ENCODE measurements around the gene ARID1B.

DNA sequence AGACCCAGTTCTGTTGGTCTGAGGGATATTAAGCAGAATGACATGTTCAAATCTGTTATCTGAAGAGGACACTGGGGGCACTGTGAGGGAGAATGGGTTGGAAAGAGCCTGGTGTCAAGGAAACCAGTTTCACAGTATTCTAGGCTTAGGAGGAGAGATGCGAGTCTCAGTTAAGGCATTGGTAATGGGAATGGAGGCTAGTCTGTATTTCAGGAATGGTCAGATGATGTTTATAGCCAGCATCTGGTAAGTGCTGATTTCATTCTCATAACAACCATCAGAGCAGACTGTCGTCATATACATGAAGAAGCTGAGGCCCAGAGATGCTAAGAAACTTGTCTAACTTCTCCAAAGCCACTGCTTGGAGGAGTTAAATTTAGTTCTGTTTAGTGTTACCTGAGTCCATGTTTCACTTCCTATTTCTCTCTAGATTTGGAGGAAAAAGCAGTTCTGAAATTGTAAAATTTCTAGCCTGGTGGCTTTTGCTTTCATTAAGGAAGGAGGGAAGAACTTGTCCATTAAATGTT, 242.0 kb downstream of the ARID1B start:
- TF ChIP-seq JUND (CRISPR knock-in tag; IDR thresholded peaks at IDR 0.05) (no peak), ETV5 (CRISPR knock-in tag; IDR thresholded peaks at IDR 0.05; ENCODE audit: borderline replicate concordance) (no peak), CTCF (CRISPR knock-in tag; IDR thresholded peaks at IDR 0.05) (no peak), ARNT2 (CRISPR knock-in tag; IDR thresholded peaks at IDR 0.05; ENCODE audit: low read depth) (no peak), ATRX (CRISPR knock-in tag; IDR thresholded peaks at IDR 0.05; ENCODE audit: borderline replicate concordance) (no peak), MED8 (CRISPR knock-in tag; IDR thresholded peaks at IDR 0.05; ENCODE audit: insufficient replicate concordance) (no peak), CHD4 (IDR thresholded peaks at IDR 0.05; ENCODE audit: borderline replicate concordance, low read length) (no peak), ZKSCAN8 (CRISPR knock-in tag; IDR thresholded peaks at IDR 0.05; ENCODE audit: borderline replicate concordance) (no peak), ZNF282 (IDR thresholded peaks at IDR 0.05; ENCODE audit: partially characterized antibody) (no peak)
